Measurements from ENCODE around the gene RNGTT. TPM values are rescaled to one million over a fixed set of nuclear protein-coding genes. Genes with fewer than 3 reads are reported as not detected.

The RNGTT gene
- total and polyA plus RNA-seq, 4 donors: 13.1 to 34.4 (median 20.9) TPM

GRCh38 chr6:88895911-88896310, 67.5 kb downstream of the RNGTT start:
- Histone ChIP-seq H3K36me3 (ENCODE audit: control insufficient read depth, insufficient read depth, low read length) (no peaks in the 10 kb centered on the region), H3K9me3 (ENCODE audit: control insufficient read depth, insufficient read depth, low read length) (no peaks in the 10 kb centered on the region), H3K4me3 (ENCODE audit: low read depth, low read length) (no peak overlapping the region), H3K4me1 (ENCODE audit: control insufficient read depth, insufficient read depth, low read length) (no peaks in the 10 kb centered on the region), H3K27me3 (ENCODE audit: control insufficient read depth, insufficient read depth, low read length) (no peaks in the 10 kb centered on the region), H3K27ac (ENCODE audit: low read depth, low read length) (no peak overlapping the region)
- DNase-seq (ENCODE audit: low read depth in 4 of 6, low spot score in 6 of 6): no peak
- WGBS (ENCODE audit: insufficient coverage): 93% methylated on average over 2 of the region's 2 CpGs

- WGBS (ENCODE audit: insufficient coverage): 100% methylated on average over 1 of the region's 5 CpGs
- no peak for DNase-seq (ENCODE audit: low read depth in 4 of 6, low spot score in 6 of 6)
- no peak overlapping the region for H3K27ac ChIP-seq (ENCODE audit: low read depth, low read length)
- H3K4me1 ChIP-seq (ENCODE audit: control insufficient read depth, insufficient read depth, low read length): no peaks in the 10 kb centered on the region
- H3K36me3 ChIP-seq (ENCODE audit: control insufficient read depth, insufficient read depth, low read length): peaks cover 4% of the 10 kb centered on the region
- H3K4me3 ChIP-seq (ENCODE audit: low read depth, low read length): no peak overlapping the region
- H3K9me3 ChIP-seq (ENCODE audit: control insufficient read depth, insufficient read depth, low read length): no peaks in the 10 kb centered on the region
- no peaks in the 10 kb centered on the region for H3K27me3 ChIP-seq (ENCODE audit: control insufficient read depth, insufficient read depth, low read length)
These were observed 72.3 kb downstream of the RNGTT start for GRCh38 chr6:88890860-88891845.

DNA sequence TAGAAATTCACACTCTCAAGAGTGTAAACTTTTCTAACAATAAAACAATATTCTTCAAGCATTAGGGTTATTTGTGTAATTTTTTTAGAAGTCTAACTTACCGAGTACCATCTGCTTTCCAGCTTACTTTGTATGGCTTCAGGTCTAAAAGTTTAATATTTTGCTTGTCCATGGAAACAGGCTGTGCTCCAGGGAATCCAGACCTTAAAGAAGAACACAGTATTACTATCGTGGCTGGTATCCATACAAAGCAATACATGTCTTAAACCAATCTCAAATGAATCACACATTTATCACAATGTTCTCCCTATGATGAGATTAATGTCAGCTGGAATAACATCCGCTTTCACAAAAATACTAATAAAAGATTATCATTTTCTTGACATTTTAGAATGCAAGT, 73.0 kb downstream of the RNGTT start:
- WGBS (ENCODE audit: insufficient coverage): no CpG with 5 or more reads among the region's 3 CpGs

DNA sequence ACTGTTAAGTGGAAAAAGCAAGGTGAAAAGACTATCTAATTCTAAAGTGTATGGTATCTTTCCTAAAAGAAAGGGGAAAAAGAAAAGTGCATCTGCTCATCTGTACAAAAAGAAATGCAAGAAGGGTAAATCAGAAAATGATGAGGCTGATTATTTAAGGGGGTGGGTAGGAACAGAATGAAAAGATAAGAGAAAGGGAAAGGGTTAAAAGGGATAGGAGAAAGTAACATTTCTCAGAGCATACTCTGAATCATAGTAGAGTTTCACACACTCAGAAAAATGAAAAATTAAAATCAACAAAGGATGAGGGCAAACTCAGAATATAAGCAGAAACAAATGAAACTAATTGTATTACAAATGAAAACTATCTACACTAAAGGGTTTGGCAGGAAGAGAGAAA, 79.1 kb downstream of the RNGTT start:
- Histone ChIP-seq H3K27ac (ENCODE audit: low read depth, low read length) (no peak overlapping the region), H3K36me3 (ENCODE audit: control insufficient read depth, insufficient read depth, low read length) (peaks cover 7% of the 10 kb centered on the region), H3K4me1 (ENCODE audit: control insufficient read depth, insufficient read depth, low read length) (no peaks in the 10 kb centered on the region), H3K27me3 (ENCODE audit: control insufficient read depth, insufficient read depth, low read length) (no peaks in the 10 kb centered on the region), H3K9me3 (ENCODE audit: control insufficient read depth, insufficient read depth, low read length) (no peaks in the 10 kb centered on the region), H3K4me3 (ENCODE audit: low read depth, low read length) (no peak overlapping the region)
- DNase-seq (ENCODE audit: low read depth in 4 of 6, low spot score in 6 of 6): no peak

More for the DNA sequence above, 73.0 kb downstream of the RNGTT start:
- Histone ChIP-seq H3K9me3 (ENCODE audit: control insufficient read depth, insufficient read depth, low read length) (no peaks in the 10 kb centered on the region), H3K27ac (ENCODE audit: low read depth, low read length) (no peak overlapping the region), H3K27me3 (ENCODE audit: control insufficient read depth, insufficient read depth, low read length) (no peaks in the 10 kb centered on the region), H3K4me3 (ENCODE audit: low read depth, low read length) (no peak overlapping the region), H3K36me3 (ENCODE audit: control insufficient read depth, insufficient read depth, low read length) (peaks cover 7% of the 10 kb centered on the region), H3K4me1 (ENCODE audit: control insufficient read depth, insufficient read depth, low read length) (no peaks in the 10 kb centered on the region)
- DNase-seq (ENCODE audit: low read depth in 4 of 6, low spot score in 6 of 6): peak in 1 of 6 donors; percentile 16

DNA sequence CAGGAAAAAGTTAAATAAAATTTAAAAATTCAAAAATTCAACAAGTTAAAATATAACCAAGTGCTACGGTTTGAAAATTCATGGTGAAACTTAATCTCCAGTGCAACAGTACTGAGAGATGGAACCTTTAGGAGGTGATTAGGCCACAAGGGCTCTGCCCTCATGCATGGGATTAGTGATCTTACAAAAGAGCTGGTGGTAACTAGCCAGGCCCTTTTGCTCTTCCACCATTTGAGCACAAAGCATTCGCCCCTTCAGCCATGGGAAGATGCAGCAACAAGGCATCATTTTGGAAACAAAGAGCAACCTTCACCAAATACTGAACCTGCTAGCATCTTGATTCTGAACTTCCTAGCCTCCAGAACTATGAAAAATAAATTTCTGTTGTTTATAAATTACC, 80.9 kb downstream of the RNGTT start:
- Histone ChIP-seq H3K27me3 (ENCODE audit: control insufficient read depth, insufficient read depth, low read length) (no peaks in the 10 kb centered on the region), H3K9me3 (ENCODE audit: control insufficient read depth, insufficient read depth, low read length) (no peaks in the 10 kb centered on the region), H3K36me3 (ENCODE audit: control insufficient read depth, insufficient read depth, low read length) (peaks cover 4% of the 10 kb centered on the region), H3K27ac (ENCODE audit: low read depth, low read length) (no peak overlapping the region), H3K4me1 (ENCODE audit: control insufficient read depth, insufficient read depth, low read length) (no peaks in the 10 kb centered on the region), H3K4me3 (ENCODE audit: low read depth, low read length) (no peak overlapping the region)
- 100% methylated on average over 1 of the region's 2 CpGs for WGBS (ENCODE audit: insufficient coverage)
- no peak for DNase-seq (ENCODE audit: low read depth in 4 of 6, low spot score in 6 of 6)

GRCh38 chr6:88881451-88881850, 82.0 kb downstream of the RNGTT start:
- no peak overlapping the region for H3K4me3 ChIP-seq (ENCODE audit: low read depth, low read length)
- peak in 1 of 6 donors; percentile 21 for DNase-seq (ENCODE audit: low read depth in 4 of 6, low spot score in 6 of 6)

DNA sequence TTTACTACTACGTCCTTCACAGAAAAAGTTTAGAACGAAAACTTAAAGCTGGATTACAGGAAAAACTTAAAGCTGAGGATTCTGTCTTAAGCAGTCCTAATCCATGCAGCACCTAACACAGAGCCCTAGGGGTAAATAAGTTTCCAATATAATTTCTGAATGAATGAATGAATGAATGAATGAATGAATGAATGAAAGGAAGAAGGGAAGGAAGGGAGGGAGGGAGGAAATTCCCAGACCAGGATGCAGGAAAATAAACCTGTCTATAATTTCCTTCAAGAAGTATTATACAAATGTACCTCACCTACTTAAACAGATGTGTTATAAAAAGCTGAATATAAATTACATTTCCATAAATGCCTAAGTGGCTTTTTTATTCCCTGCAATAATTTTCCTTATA, 83.4 kb downstream of the RNGTT start:
- H3K36me3 ChIP-seq (ENCODE audit: control insufficient read depth, insufficient read depth, low read length): no peaks in the 10 kb centered on the region
- WGBS (ENCODE audit: insufficient coverage): no CpG with 5 or more reads among the region's 2 CpGs
- H3K9me3 ChIP-seq (ENCODE audit: control insufficient read depth, insufficient read depth, low read length): no peaks in the 10 kb centered on the region
- no peaks in the 10 kb centered on the region for H3K27me3 ChIP-seq (ENCODE audit: control insufficient read depth, insufficient read depth, low read length)
- no peak overlapping the region for H3K27ac ChIP-seq (ENCODE audit: low read depth, low read length)
- no peaks in the 10 kb centered on the region for H3K4me1 ChIP-seq (ENCODE audit: control insufficient read depth, insufficient read depth, low read length)
- no peak overlapping the region for H3K4me3 ChIP-seq (ENCODE audit: low read depth, low read length)
- DNase-seq (ENCODE audit: low read depth in 4 of 6, low spot score in 6 of 6): no peak

More at GRCh38 chr6:88881451-88881850, 82.0 kb downstream of the RNGTT start:
- Histone ChIP-seq H3K27ac (ENCODE audit: low read depth, low read length) (no peak overlapping the region), H3K9me3 (ENCODE audit: control insufficient read depth, insufficient read depth, low read length) (no peaks in the 10 kb centered on the region), H3K4me1 (ENCODE audit: control insufficient read depth, insufficient read depth, low read length) (no peaks in the 10 kb centered on the region), H3K36me3 (ENCODE audit: control insufficient read depth, insufficient read depth, low read length) (peaks cover 4% of the 10 kb centered on the region), H3K27me3 (ENCODE audit: control insufficient read depth, insufficient read depth, low read length) (no peaks in the 10 kb centered on the region)
- WGBS (ENCODE audit: insufficient coverage): 63% methylated on average over 1 of the region's 1 CpG

- no peak overlapping the region for H3K4me3 ChIP-seq (ENCODE audit: low read depth, low read length)
- no peak for DNase-seq (ENCODE audit: low read depth in 4 of 6, low spot score in 6 of 6)
- H3K27me3 ChIP-seq (ENCODE audit: control insufficient read depth, insufficient read depth, low read length): no peaks in the 10 kb centered on the region
- no peaks in the 10 kb centered on the region for H3K9me3 ChIP-seq (ENCODE audit: control insufficient read depth, insufficient read depth, low read length)
- no peaks in the 10 kb centered on the region for H3K36me3 ChIP-seq (ENCODE audit: control insufficient read depth, insufficient read depth, low read length)
- no peak overlapping the region for H3K27ac ChIP-seq (ENCODE audit: low read depth, low read length)
- H3K4me1 ChIP-seq (ENCODE audit: control insufficient read depth, insufficient read depth, low read length): no peaks in the 10 kb centered on the region
- 96% methylated on average over 5 of the region's 7 CpGs for WGBS (ENCODE audit: insufficient coverage)
These were observed 85.5 kb downstream of the RNGTT start for GRCh38 chr6:88877893-88878292.

DNA sequence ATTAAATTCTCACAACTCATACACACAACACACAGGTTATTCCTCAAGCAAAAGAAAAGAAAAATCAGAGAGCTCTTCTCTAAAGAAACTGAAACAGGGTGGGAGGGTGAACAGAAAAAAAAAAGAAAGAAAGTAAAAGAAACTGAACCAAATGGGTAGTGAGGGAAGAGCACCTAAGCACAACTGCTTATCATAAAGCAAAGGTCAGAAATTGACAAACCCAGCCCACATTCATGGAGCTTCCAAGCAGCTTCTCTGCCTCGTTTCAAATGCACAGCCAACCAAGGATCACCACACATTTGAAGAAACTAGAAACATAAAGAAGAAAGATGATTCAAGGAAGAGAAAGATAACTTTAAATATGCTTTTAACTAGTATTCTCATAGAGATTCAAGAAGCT, 90.5 kb downstream of the RNGTT start:
- H3K27ac ChIP-seq (ENCODE audit: low read depth, low read length): no peak overlapping the region
- no CpG with 5 or more reads among the region's 1 CpG for WGBS (ENCODE audit: insufficient coverage)
- no peaks in the 10 kb centered on the region for H3K36me3 ChIP-seq (ENCODE audit: control insufficient read depth, insufficient read depth, low read length)
- no peaks in the 10 kb centered on the region for H3K9me3 ChIP-seq (ENCODE audit: control insufficient read depth, insufficient read depth, low read length)
- no peak for DNase-seq (ENCODE audit: low read depth in 4 of 6, low spot score in 6 of 6)
- H3K4me3 ChIP-seq (ENCODE audit: low read depth, low read length): no peak overlapping the region
- H3K4me1 ChIP-seq (ENCODE audit: control insufficient read depth, insufficient read depth, low read length): no peaks in the 10 kb centered on the region
- H3K27me3 ChIP-seq (ENCODE audit: control insufficient read depth, insufficient read depth, low read length): no peaks in the 10 kb centered on the region

DNA sequence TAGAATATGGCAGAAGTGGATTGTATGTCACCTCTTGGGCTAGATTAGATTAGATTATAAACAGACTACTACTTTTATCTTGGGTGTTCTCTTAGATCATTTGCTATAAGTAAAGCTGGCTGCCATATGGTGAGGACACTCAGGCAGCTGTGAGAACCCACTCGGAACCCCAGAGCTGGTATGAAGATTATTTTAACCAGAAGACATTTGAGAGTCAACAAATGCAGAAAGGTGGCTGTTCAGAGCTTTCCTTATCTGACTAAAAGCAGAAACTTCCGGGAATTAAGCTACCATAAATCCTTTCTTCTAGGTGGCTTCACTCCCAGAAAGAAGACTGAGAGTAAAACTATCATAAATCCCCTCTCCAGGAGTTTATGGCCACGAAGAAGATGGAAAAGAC, 91.9 kb downstream of the RNGTT start:
- DNase-seq (ENCODE audit: low read depth in 4 of 6, low spot score in 6 of 6): no peak
- no peaks in the 10 kb centered on the region for H3K27me3 ChIP-seq (ENCODE audit: control insufficient read depth, insufficient read depth, low read length)
- 75% methylated on average over 1 of the region's 3 CpGs for WGBS (ENCODE audit: insufficient coverage)
- no peaks in the 10 kb centered on the region for H3K9me3 ChIP-seq (ENCODE audit: control insufficient read depth, insufficient read depth, low read length)
- H3K4me1 ChIP-seq (ENCODE audit: control insufficient read depth, insufficient read depth, low read length): no peaks in the 10 kb centered on the region
- H3K4me3 ChIP-seq (ENCODE audit: low read depth, low read length): no peak overlapping the region
- no peaks in the 10 kb centered on the region for H3K36me3 ChIP-seq (ENCODE audit: control insufficient read depth, insufficient read depth, low read length)
- H3K27ac ChIP-seq (ENCODE audit: low read depth, low read length): no peak overlapping the region
